ENCODE data around the gene TMEM120A. TPM values are rescaled to one million over a fixed set of nuclear protein-coding genes. Genes with fewer than 3 reads are reported as not detected.
A peak's percentile ranks its signal among the peaks of the same experiment; 100 is the strongest.

TMEM120A gene
- total RNA-seq, 1 donor from 2014 or later: 138 TPM

DNA sequence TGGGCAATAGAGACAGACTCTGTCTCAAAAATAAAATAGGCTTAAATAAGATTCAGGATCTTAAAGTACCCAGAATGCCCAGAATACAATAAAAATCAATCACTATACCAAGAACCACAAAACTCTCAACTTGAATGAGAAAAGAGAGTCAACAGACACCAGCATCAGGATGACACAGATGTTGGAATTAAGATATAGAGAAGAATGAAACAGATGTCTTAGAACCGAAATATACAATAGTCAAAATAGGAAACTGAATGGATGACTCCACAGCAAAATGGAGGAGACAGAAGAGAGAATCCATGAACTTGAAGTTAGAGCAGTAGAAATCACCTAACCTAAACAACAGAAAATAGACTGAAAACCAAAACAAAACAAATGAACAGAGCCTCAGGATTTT, 49.9 kb downstream of the TMEM120A start:
- no peak for DNase-seq (ENCODE audit: low spot score)
- intact Hi-C loops (cut with DNase I): no loop called here

DNA sequence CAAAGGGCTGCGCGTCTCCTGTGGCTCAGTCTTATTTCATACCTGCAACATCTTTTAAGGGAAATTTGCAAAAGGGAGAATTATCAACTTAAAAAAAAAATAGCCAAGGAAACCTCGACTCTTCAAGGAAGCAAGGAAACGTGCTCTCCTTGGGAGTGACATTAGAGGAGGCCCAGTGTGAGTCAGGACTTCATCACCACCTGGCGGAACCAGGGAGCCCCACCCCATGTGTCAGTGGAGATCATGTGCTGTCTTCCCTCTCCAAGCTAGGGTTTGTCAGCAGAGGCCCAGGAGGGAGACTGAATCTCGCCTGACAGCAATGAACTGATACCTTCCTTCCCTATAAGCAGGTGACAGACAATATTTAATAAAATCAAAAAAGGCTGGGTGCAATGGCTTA, 50.5 kb downstream of the TMEM120A start:
- DNase-seq (ENCODE audit: low spot score): no peak
- intact Hi-C loops (cut with DNase I): no loop called here

- intact Hi-C loops (cut with DNase I): no loop called here
- DNase-seq (ENCODE audit: low spot score): no peak
These were observed 55.5 kb downstream of the TMEM120A start for GRCh38 chr7:75938921-75939320.

GRCh38 chr7:75937958-75938786, 56.2 kb downstream of the TMEM120A start:
- peak; percentile 83 for DNase-seq (ENCODE audit: low spot score)
- intact Hi-C loops (cut with DNase I): no loop called here

Other genes with a start within 250 kb of the TMEM120A start
- 0.83 TPM for gene CCL26, start 222.4 kb downstream of the TMEM120A start, total RNA-seq
- gene CCL24, start 180.8 kb downstream of the TMEM120A start, total RNA-seq: not detected
- 33.6 TPM for gene RHBDD2, start 115.6 kb downstream of the TMEM120A start, total RNA-seq
- 39.7 TPM for gene POR, start 79.4 kb downstream of the TMEM120A start, total RNA-seq
- 16.1 TPM for gene STYXL1, start 53.4 kb upstream of the TMEM120A start, total RNA-seq
- gene MDH2, start 53.5 kb upstream of the TMEM120A start, total RNA-seq: 376 TPM
- gene SRRM3, start 207.3 kb upstream of the TMEM120A start, total RNA-seq: 7.6 TPM

All from cardiac septum (tissue), 1 donor.